OCI-M1 (cell line): ENCODE data around the gene HMCN1.
"Not testable (repeated sequence)": the region's sequence is repeated elsewhere in the genome, so short reads cannot be mapped to it uniquely, and the experiment has no call there.

Experiments
- DNase-seq: peaks from one replicate; lab custom pipeline; 2025; lab: John Stamatoyannopoulos, UW

The HMCN1 gene

GRCh38 chr1:185741551-185741950 lies 7.4 kb downstream of the HMCN1 start:
- no peak for DNase-seq

- no peak for DNase-seq
These were observed 8.2 kb downstream of the HMCN1 start for GRCh38 chr1:185742403-185742802.

- no peak for DNase-seq
These were observed 11.0 kb downstream of the HMCN1 start for GRCh38 chr1:185745165-185745564.

- no peak for DNase-seq
These were observed 24.9 kb downstream of the HMCN1 start for GRCh38 chr1:185759061-185759460.

GRCh38 chr1:185761841-185762240 lies 27.6 kb downstream of the HMCN1 start:
- no peak for DNase-seq

- no peak for DNase-seq
These were observed 33.4 kb downstream of the HMCN1 start for GRCh38 chr1:185767508-185768120.

- no peak for DNase-seq
These were observed 34.2 kb downstream of the HMCN1 start for GRCh38 chr1:185768371-185768770.

- no peak for DNase-seq
These were observed 34.9 kb downstream of the HMCN1 start for GRCh38 chr1:185769136-185769535.

- no peak for DNase-seq
These were observed 40.2 kb downstream of the HMCN1 start for GRCh38 chr1:185774394-185774793.

GRCh38 chr1:185775501-185775900 lies 41.3 kb downstream of the HMCN1 start:
- DNase-seq, result no peak

GRCh38 chr1:185776522-185776921 lies 42.3 kb downstream of the HMCN1 start:
- DNase-seq, result no peak

- DNase-seq, result not testable (repeated sequence)
These were observed 49.7 kb downstream of the HMCN1 start for GRCh38 chr1:185783860-185784259.

GRCh38 chr1:185785586-185785985 lies 51.4 kb downstream of the HMCN1 start:
- no peak for DNase-seq

- DNase-seq, result no peak
These were observed 52.3 kb downstream of the HMCN1 start for GRCh38 chr1:185786524-185786923.

GRCh38 chr1:185787238-185787637 lies 53.0 kb downstream of the HMCN1 start:
- DNase-seq, result no peak

- no peak for DNase-seq
These were observed 54.2 kb downstream of the HMCN1 start for GRCh38 chr1:185788386-185788785.

- no peak for DNase-seq
These were observed 55.5 kb downstream of the HMCN1 start for GRCh38 chr1:185789501-185790193.

- no peak for DNase-seq
These were observed 56.1 kb downstream of the HMCN1 start for GRCh38 chr1:185790194-185790735.

GRCh38 chr1:185792040-185792439 lies 57.8 kb downstream of the HMCN1 start:
- DNase-seq, result no peak

- not testable (repeated sequence) for DNase-seq
These were observed 60.3 kb downstream of the HMCN1 start for GRCh38 chr1:185794495-185794894.

GRCh38 chr1:185795181-185795580 lies 61.0 kb downstream of the HMCN1 start:
- DNase-seq, result no peak

- DNase-seq, result peak; percentile 10
These were observed 64.3 kb downstream of the HMCN1 start for GRCh38 chr1:185798505-185798904.

- DNase-seq, result no peak
These were observed 69.0 kb downstream of the HMCN1 start for GRCh38 chr1:185803241-185803640.

GRCh38 chr1:185804206-185804605 lies 70.0 kb downstream of the HMCN1 start:
- no peak for DNase-seq
